Karpas-422 (cell line): ENCODE measurements around the gene SDK1. TPM values are rescaled to one million over a fixed set of nuclear protein-coding genes. Genes with fewer than 3 reads are reported as not detected.

Source experiments
- DNase-seq: peaks from one replicate; pipeline ENCODE4 v3.0.0-alpha.2; 2015
- H2AFZ ChIP-seq: fragments of 200-600 bp; sonication (generic); 2 replicates; pipeline ENCODE4 v1.6.1; 2014; ENCODE audit warnings: antibody characterized with exemption, low read length, mixed read lengths
- H3K27ac ChIP-seq: fragments of 200-600 bp; sonication (generic); 2 replicates; pipeline ENCODE4 v1.5.1; 2014; ENCODE audit warnings: mild to moderate bottlenecking, low read length, moderate library complexity
- H3K27me3 ChIP-seq: fragments of 200-600 bp; sonication (generic); 2 replicates; pipeline ENCODE4 v1.6.1; 2014; ENCODE audit warnings: low read length, mixed read lengths
- H3K36me3 ChIP-seq: fragments of 200-600 bp; sonication (generic); 2 replicates; pipeline ENCODE4 v1.6.1; 2014; ENCODE audit warnings: low read length, mixed read lengths; ENCODE audit not compliant: insufficient read depth
- H3K4me1 ChIP-seq: fragments of 200-600 bp; sonication (generic); 2 replicates; pipeline ENCODE4 v1.6.1; 2014; ENCODE audit warnings: mild to moderate bottlenecking, low read length, mixed read lengths
- H3K4me2 ChIP-seq: fragments of 200-600 bp; sonication (generic); 2 replicates; pipeline ENCODE4 v1.6.1; 2014; ENCODE audit warnings: low read length, low read depth, mild to moderate bottlenecking; ENCODE audit not compliant: poor library complexity, severe bottlenecking
- H3K4me3 ChIP-seq: fragments of 200-600 bp; sonication (generic); 2 replicates; pipeline ENCODE4 v1.5.1; 2014; ENCODE audit warnings: mild to moderate bottlenecking, antibody characterized with exemption, low read length, mixed read lengths
- H3K79me2 ChIP-seq: fragments of 200-600 bp; sonication (generic); 2 replicates; pipeline ENCODE4 v1.6.1; 2014; ENCODE audit warnings: mild to moderate bottlenecking, low read length, mixed read lengths
- H3K9ac ChIP-seq: fragments of 200-600 bp; sonication (generic); 2 replicates; pipeline ENCODE4 v1.6.0; 2014; ENCODE audit warnings: low read length
- H3K9me2 ChIP-seq: fragments of 200-600 bp; sonication (generic), shearing (Covaris generic); replicated peaks from 2 replicates; pipeline ENCODE4 v1.6.0; 2014; ENCODE audit warnings: mild to moderate bottlenecking, low read length, moderate library complexity; ENCODE audit not compliant: insufficient read depth
- H3K9me3 ChIP-seq: fragments of 300-700, 200-600 bp; sonication (generic); 2 replicates; pipeline ENCODE4 v1.6.1; 2014; ENCODE audit warnings: low read length, mixed read lengths
- H4K20me1 ChIP-seq: fragments of 200-600 bp; sonication (generic); 2 replicates; pipeline ENCODE4 v1.6.1; 2014; ENCODE audit warnings: mild to moderate bottlenecking, antibody characterized with exemption, low read length, low read depth; ENCODE audit not compliant: insufficient read depth
- total RNA-seq: library from RNA; depleted of rRNA; stranded (reverse); fragments of >200 nt; shearing (Covaris generic); gene quantifications from 2 replicates; pipeline ENCODE4 v1.2.3, GENCODE V29; 2014; ENCODE audit warnings: low replicate concordance

The SDK1 gene
- total RNA-seq, 1 experiment from 2014 or later: not detected

GRCh38 chr7:3426064-3426463, 125.0 kb downstream of the SDK1 start:
- H3K4me2 ChIP-seq: no peak overlapping the region
- no peak overlapping the region for H2AFZ ChIP-seq
- no peak overlapping the region for H3K27ac ChIP-seq
- H3K4me3 ChIP-seq: no peak overlapping the region
- no peaks in the 10 kb centered on the region for H3K4me1 ChIP-seq
- H3K9me2 ChIP-seq: no peaks in the 10 kb centered on the region
- H3K9ac ChIP-seq: no peak overlapping the region
- H4K20me1 ChIP-seq: no peaks in the 10 kb centered on the region
- no peaks in the 10 kb centered on the region for H3K9me3 ChIP-seq
- H3K79me2 ChIP-seq: no peaks in the 10 kb centered on the region
- H3K36me3 ChIP-seq: no peaks in the 10 kb centered on the region
- DNase-seq: no peak
- no peaks in the 10 kb centered on the region for H3K27me3 ChIP-seq

GRCh38 chr7:3427957-3428356, 126.9 kb downstream of the SDK1 start:
- Histone ChIP-seq H3K4me1 (no peaks in the 10 kb centered on the region), H3K9me2 (no peaks in the 10 kb centered on the region), H3K9ac (no peak overlapping the region), H4K20me1 (no peaks in the 10 kb centered on the region), H3K27me3 (no peaks in the 10 kb centered on the region), H2AFZ (no peak overlapping the region), H3K79me2 (no peaks in the 10 kb centered on the region), H3K9me3 (no peaks in the 10 kb centered on the region), H3K36me3 (no peaks in the 10 kb centered on the region), H3K4me3 (no peak overlapping the region), H3K4me2 (no peak overlapping the region), H3K27ac (no peak overlapping the region)
- peak; percentile 66 for DNase-seq

- Histone ChIP-seq H3K9ac (no peak overlapping the region), H3K27ac (no peak overlapping the region), H4K20me1 (no peaks in the 10 kb centered on the region), H3K79me2 (no peaks in the 10 kb centered on the region), H2AFZ (no peak overlapping the region), H3K36me3 (no peaks in the 10 kb centered on the region), H3K4me3 (no peak overlapping the region), H3K9me2 (no peaks in the 10 kb centered on the region), H3K27me3 (no peaks in the 10 kb centered on the region), H3K4me2 (no peak overlapping the region), H3K4me1 (no peaks in the 10 kb centered on the region), H3K9me3 (no peaks in the 10 kb centered on the region)
- DNase-seq: no peak
Observed at GRCh38 chr7:3429981-3430380, 128.9 kb downstream of the SDK1 start.

GRCh38 chr7:3430588-3430987, 129.5 kb downstream of the SDK1 start:
- no peaks in the 10 kb centered on the region for H3K9me3 ChIP-seq
- no peaks in the 10 kb centered on the region for H3K9me2 ChIP-seq
- no peak overlapping the region for H3K4me2 ChIP-seq
- no peak overlapping the region for H3K27ac ChIP-seq
- H3K9ac ChIP-seq: no peak overlapping the region
- no peaks in the 10 kb centered on the region for H3K79me2 ChIP-seq
- H4K20me1 ChIP-seq: no peaks in the 10 kb centered on the region
- no peak overlapping the region for H2AFZ ChIP-seq
- H3K4me1 ChIP-seq: no peaks in the 10 kb centered on the region
- no peaks in the 10 kb centered on the region for H3K36me3 ChIP-seq
- no peak overlapping the region for H3K4me3 ChIP-seq
- H3K27me3 ChIP-seq: no peaks in the 10 kb centered on the region
- DNase-seq: peak; percentile 34

- H3K27ac ChIP-seq: no peak overlapping the region
- no peaks in the 10 kb centered on the region for H3K27me3 ChIP-seq
- no peaks in the 10 kb centered on the region for H3K4me1 ChIP-seq
- H3K79me2 ChIP-seq: no peaks in the 10 kb centered on the region
- H4K20me1 ChIP-seq: no peaks in the 10 kb centered on the region
- DNase-seq: peak; percentile 11
- H3K4me3 ChIP-seq: no peak overlapping the region
- H3K4me2 ChIP-seq: no peak overlapping the region
- H2AFZ ChIP-seq: no peak overlapping the region
- no peaks in the 10 kb centered on the region for H3K9me3 ChIP-seq
- no peak overlapping the region for H3K9ac ChIP-seq
- no peaks in the 10 kb centered on the region for H3K36me3 ChIP-seq
- no peaks in the 10 kb centered on the region for H3K9me2 ChIP-seq
Observed at GRCh38 chr7:3431306-3431705, 130.3 kb downstream of the SDK1 start.

- Histone ChIP-seq H3K27ac (no peak overlapping the region), H3K9me2 (no peaks in the 10 kb centered on the region), H4K20me1 (no peaks in the 10 kb centered on the region), H3K9me3 (no peaks in the 10 kb centered on the region), H3K79me2 (no peaks in the 10 kb centered on the region), H3K4me1 (no peaks in the 10 kb centered on the region), H3K4me3 (no peak overlapping the region), H3K27me3 (no peaks in the 10 kb centered on the region), H3K9ac (no peak overlapping the region), H3K36me3 (no peaks in the 10 kb centered on the region), H2AFZ (no peak overlapping the region), H3K4me2 (no peak overlapping the region)
- DNase-seq: peak; percentile 2
Observed at GRCh38 chr7:3432911-3433310, 131.9 kb downstream of the SDK1 start.

- Histone ChIP-seq H3K9me2 (no peaks in the 10 kb centered on the region), H3K79me2 (no peaks in the 10 kb centered on the region), H3K27ac (no peak overlapping the region), H4K20me1 (no peaks in the 10 kb centered on the region), H3K4me1 (no peaks in the 10 kb centered on the region), H3K36me3 (no peaks in the 10 kb centered on the region), H3K9ac (no peak overlapping the region), H3K4me3 (no peak overlapping the region), H3K27me3 (no peaks in the 10 kb centered on the region), H2AFZ (no peak overlapping the region), H3K9me3 (no peaks in the 10 kb centered on the region), H3K4me2 (no peak overlapping the region)
- DNase-seq: no peak
Observed at GRCh38 chr7:3434611-3435010, 133.6 kb downstream of the SDK1 start.

- Histone ChIP-seq H3K4me1 (no peaks in the 10 kb centered on the region), H3K9me2 (no peaks in the 10 kb centered on the region)
Observed at GRCh38 chr7:3436112-3436511, 135.1 kb downstream of the SDK1 start.

GRCh38 chr7:3436746-3437145, 135.7 kb downstream of the SDK1 start:
- Histone ChIP-seq H2AFZ (no peak overlapping the region), H3K27ac (no peak overlapping the region), H3K9ac (no peak overlapping the region), H3K9me3 (no peaks in the 10 kb centered on the region), H3K27me3 (no peaks in the 10 kb centered on the region), H3K9me2 (no peaks in the 10 kb centered on the region), H3K4me3 (no peak overlapping the region), H3K79me2 (no peaks in the 10 kb centered on the region), H3K4me2 (no peak overlapping the region), H3K36me3 (no peaks in the 10 kb centered on the region), H3K4me1 (no peaks in the 10 kb centered on the region), H4K20me1 (no peaks in the 10 kb centered on the region)
- DNase-seq: no peak

More at GRCh38 chr7:3436112-3436511, 135.1 kb downstream of the SDK1 start:
- no peak overlapping the region for H3K27ac ChIP-seq
- no peak overlapping the region for H3K9ac ChIP-seq
- no peak for DNase-seq
- no peak overlapping the region for H3K4me3 ChIP-seq
- no peak overlapping the region for H2AFZ ChIP-seq
- no peaks in the 10 kb centered on the region for H3K79me2 ChIP-seq
- no peaks in the 10 kb centered on the region for H3K27me3 ChIP-seq
- no peak overlapping the region for H3K4me2 ChIP-seq
- H3K9me3 ChIP-seq: no peaks in the 10 kb centered on the region
- no peaks in the 10 kb centered on the region for H4K20me1 ChIP-seq
- no peaks in the 10 kb centered on the region for H3K36me3 ChIP-seq
